ENCODE results near the gene LRSAM1.

Gene LRSAM1

DNA sequence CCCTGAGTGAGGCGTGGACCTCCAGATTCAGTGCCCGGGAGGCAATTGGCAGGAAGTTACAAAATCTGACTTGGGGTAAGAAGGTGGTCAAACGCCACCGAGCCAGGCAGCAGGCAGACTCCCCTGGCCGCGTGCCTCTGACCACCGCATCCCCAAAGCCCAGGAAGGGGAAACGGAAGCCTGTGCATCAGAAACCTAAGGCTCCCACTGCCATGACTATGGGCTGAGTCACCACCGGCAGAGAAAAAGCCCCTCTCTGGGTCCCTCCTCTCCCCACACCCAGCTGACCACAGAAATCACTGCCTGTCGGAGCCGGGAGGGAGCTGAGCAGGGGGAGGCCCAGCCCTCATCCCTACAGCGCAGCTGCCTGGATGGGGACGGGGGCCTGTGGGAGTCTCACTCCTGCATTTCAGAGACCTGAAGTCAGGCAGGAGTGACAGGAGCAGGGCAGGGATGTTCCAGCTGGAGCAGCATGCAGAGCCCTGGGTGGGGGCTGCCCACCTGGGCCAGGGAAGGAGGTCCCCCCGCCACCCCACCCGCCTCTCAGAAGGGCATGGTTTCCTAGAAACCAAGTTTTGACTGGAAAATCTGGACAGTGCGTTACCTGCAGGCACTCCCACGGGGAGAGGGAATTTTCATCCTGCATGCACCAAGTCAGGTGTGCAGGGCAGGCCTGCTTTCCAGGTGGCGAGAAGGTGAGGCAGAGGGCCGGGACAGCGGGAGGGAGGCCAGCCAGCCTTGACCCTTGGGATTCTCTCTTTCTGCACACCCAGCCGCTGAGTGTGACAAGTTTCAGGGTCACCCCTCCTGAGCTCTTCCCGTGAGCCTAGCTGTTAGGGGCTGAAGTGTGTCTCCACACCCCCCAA lies 68.2 kb downstream of the LRSAM1 start:
- DNase-seq, result peak; percentile 84

DNA sequence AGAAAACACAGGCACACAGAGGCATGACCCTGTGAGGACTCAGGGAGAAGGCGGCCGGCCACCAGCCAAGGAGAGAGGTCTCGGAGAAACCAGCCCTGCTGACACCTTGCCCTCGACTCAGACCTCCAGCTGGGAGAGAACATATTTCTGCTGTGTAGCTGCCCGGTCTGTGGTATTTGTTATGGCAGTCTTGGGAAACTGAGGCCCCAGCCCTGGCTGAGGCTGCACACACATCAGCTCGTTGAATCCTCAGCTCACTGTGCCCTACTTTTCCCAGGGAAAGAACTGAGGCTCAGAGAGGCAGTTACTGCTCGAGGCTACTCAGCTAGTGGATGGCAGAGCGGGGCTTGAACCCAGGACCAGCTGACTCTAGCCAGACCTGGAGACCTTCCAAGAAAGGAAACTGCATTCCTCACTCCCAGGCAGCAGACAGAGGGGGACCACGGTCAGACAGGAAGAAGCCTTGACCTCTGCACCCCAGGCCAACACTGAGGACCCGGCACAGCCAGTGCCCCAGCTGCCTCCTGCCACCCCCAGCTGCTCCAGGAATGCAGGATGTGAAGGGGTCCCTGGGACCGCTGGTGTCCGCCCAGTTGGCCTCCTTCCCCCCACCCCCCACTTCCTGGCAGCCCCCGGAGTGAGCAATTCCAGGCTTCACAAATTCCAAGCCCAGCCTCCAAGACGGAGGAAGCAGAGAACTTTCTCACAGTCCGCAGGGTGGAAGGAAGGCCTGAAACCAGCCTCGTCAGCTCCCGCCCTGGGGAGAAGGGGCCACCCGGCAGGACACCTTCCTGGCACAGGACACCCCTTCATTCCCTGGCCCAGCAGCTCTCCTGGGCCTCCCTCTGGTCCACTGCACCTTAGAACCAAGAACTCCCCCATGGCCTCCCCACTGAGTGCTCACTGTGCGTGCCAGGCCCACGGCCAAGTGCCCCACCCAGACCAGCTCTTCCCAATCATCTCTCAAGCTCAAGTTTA lies 69.9 kb downstream of the LRSAM1 start:
- DNase-seq, result peak; percentile 86

- DNase-seq, result peak; percentile 59
These were observed 70.6 kb downstream of the LRSAM1 start for GRCh38 chr9:127521919-127522304.

- DNase-seq, result no peak
These were observed 71.4 kb downstream of the LRSAM1 start for GRCh38 chr9:127522727-127523126.

DNA sequence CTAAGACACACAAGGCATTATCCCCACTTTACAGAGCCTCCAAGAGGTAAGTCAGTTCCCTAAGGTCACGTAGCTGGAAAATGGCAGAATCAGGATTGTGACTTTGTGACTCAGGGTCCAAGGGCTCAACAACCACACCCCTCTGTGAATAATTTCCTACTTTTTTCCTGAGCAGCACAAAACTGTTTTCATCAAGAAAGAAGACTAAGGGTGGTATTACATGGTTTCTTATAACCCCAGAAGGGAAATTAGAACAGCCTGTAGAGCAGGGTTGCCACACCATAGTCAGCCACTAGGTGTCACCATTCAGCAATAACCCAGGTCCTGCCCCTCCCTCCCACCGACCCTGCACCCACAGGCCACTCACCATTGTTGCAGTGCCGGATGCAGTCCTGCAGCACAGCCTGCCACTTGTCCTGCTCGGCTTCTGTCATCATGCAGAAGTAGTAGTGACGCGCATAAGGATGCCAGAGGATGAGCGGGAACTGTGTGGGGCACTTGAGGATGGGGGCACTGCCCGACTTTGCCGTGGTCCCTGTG lies 72.1 kb downstream of the LRSAM1 start:
- no peak for DNase-seq

GRCh38 chr9:127524373-127524772 lies 73.1 kb downstream of the LRSAM1 start:
- DNase-seq, result no peak

DNA sequence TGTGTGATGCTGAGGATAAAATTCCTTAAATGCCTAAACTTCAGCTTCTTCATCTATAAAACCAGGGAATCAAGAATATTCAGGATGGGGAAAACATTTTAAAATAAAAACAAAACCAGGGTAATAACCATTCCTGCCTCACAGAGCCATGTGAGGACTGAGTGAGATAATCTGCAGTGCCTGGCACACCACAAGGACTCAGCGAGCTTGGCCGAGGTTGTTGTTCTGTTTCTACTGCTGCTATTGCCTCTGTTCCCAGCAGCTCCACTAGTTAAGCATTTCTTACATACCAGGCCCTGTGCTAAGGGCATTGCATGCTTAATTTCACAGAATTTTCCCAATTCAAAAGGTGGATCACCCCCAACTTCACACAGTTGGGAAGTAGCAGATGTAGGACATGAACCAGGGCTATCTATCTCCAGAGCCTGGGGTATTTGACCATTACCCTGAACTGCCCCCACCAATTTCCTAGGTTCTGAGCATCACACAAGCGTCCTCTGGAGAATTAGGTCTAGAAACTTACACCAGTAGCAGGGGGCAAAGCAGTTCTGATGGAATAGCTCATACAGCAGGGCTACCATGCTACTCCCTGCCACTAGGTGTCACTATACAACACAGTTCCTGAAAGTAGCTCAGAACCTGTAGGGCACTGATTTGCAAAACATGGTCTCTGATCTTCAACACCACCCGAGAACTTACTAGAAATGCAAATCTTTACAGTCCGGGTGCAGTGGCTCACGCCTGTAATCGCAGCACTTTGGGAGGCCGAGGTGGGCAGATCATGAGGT lies 74.3 kb downstream of the LRSAM1 start:
- DNase-seq, result no peak

DNA sequence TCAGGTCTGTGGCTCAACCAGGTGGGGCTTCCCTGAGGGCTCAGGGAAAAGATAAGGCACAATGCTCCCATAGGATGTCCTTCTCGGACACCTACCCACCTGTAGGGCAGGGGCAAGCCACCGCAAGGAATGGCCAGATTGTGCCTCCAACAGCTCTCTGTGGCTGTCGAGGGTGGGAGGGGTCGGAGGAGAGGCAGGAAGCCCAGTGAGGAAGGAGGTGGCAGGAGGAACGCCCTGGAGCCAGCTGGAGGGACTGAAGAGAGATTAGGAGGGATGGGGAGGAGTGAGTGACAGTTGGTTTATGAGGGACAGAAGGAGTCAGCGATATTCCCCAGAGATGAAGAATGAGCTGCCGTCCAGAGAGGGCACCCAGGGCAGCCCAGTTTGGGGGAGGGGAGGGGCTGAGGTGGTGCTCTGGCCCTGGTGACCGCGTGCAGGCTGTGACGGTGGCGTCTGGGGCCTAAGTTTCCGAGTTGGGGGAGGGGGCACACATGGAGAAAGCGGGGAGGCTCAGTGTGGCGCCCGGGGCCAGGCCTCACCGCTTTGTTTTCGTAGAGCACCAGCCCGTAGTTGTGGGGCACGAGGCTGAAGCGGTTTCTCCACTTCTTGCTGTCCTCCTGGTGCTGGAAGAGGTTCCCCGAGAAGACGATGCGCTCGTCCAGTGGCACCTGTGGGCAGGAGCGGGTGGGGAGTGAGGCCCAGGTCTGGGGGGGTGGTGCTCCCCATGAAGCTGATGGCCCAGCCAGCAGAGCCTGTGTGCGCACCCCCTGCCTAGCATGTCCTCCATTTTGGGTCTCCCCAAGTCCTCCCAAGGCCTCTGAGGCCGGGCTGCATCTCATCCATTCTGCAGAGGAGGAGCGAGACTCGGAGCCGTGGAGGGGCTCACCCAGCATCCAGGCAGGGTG lies 75.6 kb downstream of the LRSAM1 start:
- DNase-seq, result no peak

DNA sequence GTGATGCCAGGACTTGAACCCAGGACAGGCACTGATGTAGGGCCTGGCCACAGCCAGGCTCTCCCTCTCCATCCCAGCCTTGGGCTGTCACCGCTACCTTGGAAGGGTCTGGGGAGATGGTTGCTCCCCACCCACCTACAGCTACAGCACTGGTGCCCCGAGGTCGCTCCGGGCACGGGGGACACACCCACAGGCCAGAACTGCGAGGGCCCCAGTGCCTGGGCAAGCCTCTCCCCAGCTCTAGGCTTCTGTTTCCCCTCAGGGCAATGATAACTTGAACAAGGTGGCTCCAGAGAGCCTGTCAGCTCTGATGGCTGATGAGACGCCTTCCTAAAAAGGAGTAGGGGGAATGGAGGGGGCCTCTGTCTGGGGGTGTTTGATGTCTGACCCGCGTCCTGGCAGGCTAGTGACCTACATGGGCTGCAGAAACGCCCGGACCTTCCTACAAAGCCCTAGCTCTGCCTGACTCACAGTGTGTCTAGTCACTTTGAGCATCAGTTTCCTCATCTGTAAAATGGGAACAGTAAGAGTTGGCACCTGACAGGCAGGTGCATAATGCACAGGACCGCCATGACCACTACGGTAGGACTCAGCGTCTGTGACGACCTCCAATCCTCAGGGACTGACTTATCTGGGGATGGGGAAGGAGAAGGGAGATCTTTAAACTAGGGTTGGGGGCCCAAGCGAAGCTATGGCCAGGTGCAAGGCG lies 76.4 kb downstream of the LRSAM1 start:
- no peak for DNase-seq

GRCh38 chr9:127528422-127529251 lies 77.3 kb downstream of the LRSAM1 start:
- no peak for DNase-seq

DNA sequence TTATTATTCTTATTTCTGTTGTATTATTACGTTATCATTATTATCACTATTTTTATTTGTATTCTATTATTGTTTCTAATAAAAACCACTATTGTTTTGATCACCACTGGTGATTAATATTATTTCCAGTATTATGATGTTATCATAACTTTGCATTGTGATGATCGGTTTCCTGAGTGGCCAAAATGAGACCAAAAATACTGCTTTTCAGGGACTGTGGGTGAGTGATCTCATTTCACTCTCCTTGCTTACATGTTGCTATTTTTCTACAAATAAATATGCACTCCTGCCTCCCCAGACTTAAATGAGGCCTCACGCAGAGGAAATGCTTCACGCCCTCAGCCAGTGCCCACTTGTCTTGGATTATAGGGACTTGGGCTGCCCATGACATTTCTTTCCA lies 78.4 kb downstream of the LRSAM1 start:
- no peak for DNase-seq

GRCh38 chr9:127530206-127530941 lies 79.1 kb downstream of the LRSAM1 start:
- no peak for DNase-seq

DNA sequence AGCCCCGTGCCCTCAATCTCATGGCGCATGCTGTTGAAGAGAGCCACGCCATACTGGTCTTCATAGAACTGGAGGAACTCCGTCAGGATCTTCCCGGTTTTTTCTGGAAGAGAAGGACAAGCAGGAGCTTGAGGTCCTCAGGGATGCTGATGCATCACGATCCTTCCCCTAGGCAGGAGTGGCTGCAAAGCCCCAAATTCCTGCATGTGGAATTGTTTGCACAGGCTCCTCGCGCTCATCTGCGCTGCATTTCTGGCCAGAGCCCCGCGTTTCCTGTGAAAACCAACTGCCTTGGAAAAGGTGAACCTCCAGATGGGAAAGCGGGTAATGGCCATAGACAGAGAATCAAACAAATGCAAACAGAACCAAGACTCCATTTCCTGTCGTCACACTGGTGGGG lies 80.4 kb downstream of the LRSAM1 start:
- DNase-seq, result no peak

DNA sequence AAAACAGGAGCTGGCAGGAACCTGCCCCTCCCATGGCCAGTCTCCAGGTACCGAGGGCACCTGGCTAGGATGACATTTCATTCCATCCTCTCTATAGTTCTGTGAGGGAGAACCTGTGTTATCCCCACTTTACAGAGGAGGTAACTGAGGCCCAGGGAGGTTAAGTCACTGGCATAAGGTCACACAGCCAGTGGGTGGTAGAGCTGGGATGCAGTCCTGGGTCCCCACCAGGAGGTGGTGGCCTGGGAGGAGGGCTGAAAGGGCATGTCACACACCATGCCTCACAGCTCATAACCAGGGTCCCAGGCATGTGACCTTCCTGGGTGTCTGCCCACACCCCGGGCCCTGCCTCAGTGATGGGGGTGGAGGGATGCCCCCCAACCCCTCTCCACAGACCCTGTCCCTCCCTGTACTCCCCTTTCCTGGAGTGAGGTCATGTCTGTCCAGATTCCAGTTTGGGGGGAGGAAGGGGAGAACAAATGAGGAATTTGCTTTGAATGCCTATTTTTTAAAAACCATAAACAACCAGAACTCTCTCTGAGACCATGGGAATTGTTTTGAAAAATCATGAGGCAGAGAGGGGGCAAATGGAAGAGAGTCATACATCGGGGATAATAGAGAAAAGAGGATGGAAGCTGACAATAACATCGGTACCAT lies 83.1 kb downstream of the LRSAM1 start:
- DNase-seq, result no peak

- DNase-seq, result no peak
These were observed 83.6 kb downstream of the LRSAM1 start for GRCh38 chr9:127534931-127535330.

- DNase-seq, result no peak
These were observed 84.1 kb downstream of the LRSAM1 start for GRCh38 chr9:127535396-127535795.

GRCh38 chr9:127535834-127536233 lies 84.5 kb downstream of the LRSAM1 start:
- no peak for DNase-seq

DNA sequence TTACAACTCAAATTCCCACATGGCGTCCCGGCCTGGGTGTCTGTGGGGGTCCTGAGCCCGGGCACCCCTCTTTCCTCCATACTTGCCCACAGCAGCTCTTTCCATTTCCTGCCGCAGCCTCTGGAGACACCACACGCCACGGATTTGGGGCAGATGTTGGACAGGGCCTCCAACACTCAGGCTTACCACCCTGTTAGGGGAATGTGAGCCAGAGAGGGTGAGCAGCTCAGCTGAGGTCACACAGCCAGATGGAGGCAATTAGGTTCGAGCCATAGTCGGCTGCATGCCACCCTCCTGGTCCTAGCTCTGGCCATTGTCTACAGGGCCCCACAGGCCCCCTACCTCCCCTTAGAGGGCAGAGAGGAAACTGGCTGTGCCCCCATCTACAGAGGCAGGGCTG lies 85.2 kb downstream of the LRSAM1 start:
- DNase-seq, result no peak

DNA sequence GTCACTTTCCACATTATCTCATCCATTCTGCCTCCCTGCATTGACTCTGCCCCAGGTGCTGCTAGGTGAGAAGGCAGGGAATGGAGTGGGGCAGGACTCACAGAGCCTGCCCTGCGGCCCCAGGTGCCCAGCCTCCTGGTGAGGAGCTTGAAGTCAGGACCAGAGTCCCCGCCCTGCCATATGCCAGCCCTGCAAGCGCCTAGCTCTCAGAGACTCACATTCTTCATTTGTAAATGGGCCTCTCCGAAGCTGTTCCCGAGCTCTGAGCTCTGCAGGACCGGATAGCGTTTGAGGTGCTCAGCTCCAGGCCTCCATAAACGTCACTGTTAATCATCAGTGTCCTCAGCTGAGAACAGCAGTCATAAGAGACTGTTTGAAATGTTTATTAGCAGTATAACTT lies 85.7 kb downstream of the LRSAM1 start:
- no peak for DNase-seq
